Natural killer cell (primary cell): ENCODE measurements around the gene DDX21. TPM values are rescaled to one million over a fixed set of nuclear protein-coding genes. Genes with fewer than 3 reads are reported as not detected.

Source experiments
- ATAC-seq, 3 donors: fragments of 150-1000 bp in 2 of 3; fragments of 200-7000 bp in 1 of 3; cut with Tn5 transposase; 1 replicate in 1 of 3; 2 replicates in 2 of 3; pipeline ENCODE4 v1.10.0; 2021; ENCODE audit warnings: mild to moderate bottlenecking in 2 of 3, moderate library complexity in 2 of 3
- DNase-seq, 2 donors: peaks; one replicate each; pipeline versions ENCODE4 v3.0.0 to v3.0.0-alpha.2; 2013 to 2021; ENCODE audit warnings: mixed read lengths in 1 of 2
- H3K27ac ChIP-seq: one replicate; pipeline ENCODE4 v1.5.1; 2013; ENCODE audit warnings: mild to moderate bottlenecking, low read length
- H3K27me3 ChIP-seq: one replicate; pipeline ENCODE4 v1.6.1; 2013; ENCODE audit warnings: low read length; ENCODE audit not compliant: control insufficient read depth, insufficient read depth
- H3K36me3 ChIP-seq: one replicate; pipeline ENCODE4 v1.6.1; 2013; ENCODE audit warnings: low read length; ENCODE audit not compliant: control insufficient read depth, insufficient read depth
- H3K4me1 ChIP-seq: one replicate; pipeline ENCODE4 v1.6.1; 2013; ENCODE audit warnings: low read length; ENCODE audit not compliant: control insufficient read depth, insufficient read depth
- H3K4me3 ChIP-seq: one replicate; pipeline ENCODE4 v1.5.1; 2013; ENCODE audit warnings: low read length
- H3K9me3 ChIP-seq: one replicate; pipeline ENCODE4 v1.6.1; 2013; ENCODE audit warnings: low read length; ENCODE audit not compliant: control insufficient read depth, insufficient read depth
- H3K27ac Mint-ChIP-seq, 2 donors: one replicate each; pipeline ENCODE4 v1.8.0; 2022; ENCODE audit warnings: mild to moderate bottlenecking in 2 of 2, mixed read lengths in 2 of 2, moderate library complexity in 1 of 2
- H3K27me3 Mint-ChIP-seq, 2 donors: one replicate each; pipeline ENCODE4 v1.8.0; 2022; ENCODE audit warnings: low read depth in 2 of 2, mixed read lengths in 2 of 2
- H3K36me3 Mint-ChIP-seq: one replicate; pipeline ENCODE4 v1.8.0; 2022; ENCODE audit warnings: mixed read lengths
- H3K4me1 Mint-ChIP-seq, 2 donors: one replicate each; pipeline ENCODE4 v1.8.0; 2022; ENCODE audit warnings: mixed read lengths in 2 of 2
- H3K4me3 Mint-ChIP-seq: one replicate; pipeline ENCODE4 v1.8.0; 2022; ENCODE audit warnings: mild to moderate bottlenecking, moderate library complexity, mixed read lengths
- H3K9me3 Mint-ChIP-seq, 2 donors: one replicate each; pipeline ENCODE4 v1.8.0; 2022; ENCODE audit warnings: mixed read lengths in 2 of 2
- CTCF ChIP-seq: fragments of 200-600 bp; IDR thresholded peaks from one replicate; pipeline ENCODE4 v1.8.0; 2022; ENCODE audit warnings: antibody characterized with exemption
- WGBS: methylation state at CpG from one replicate; pipeline ENCODE4 v1.1.7; 2013; ENCODE audit warnings: missing lambda C conversion rate; ENCODE audit not compliant: insufficient coverage; 5-methylcytosine and 5-hydroxymethylcytosine counted together
- intact Hi-C: fragments of 100-400 bp; cut with micrococcal nuclease; formaldehyde crosslinking; loops from one replicate; pipeline ENCODE4 v1.14.2; 2022
- total RNA-seq, 4 donors: library from RNA; stranded (reverse); fragments of 120-200 nt in 1 of 4; gene quantifications; one replicate each; pipeline versions ENCODE4 v1.2.3 to v1.2.4, GENCODE V29; 2013 to 2022

DDX21 gene
- total RNA-seq, 3 donors from 2014 or later (not counting 1 experiment from before 2014, with no cell fraction given): 59.0 to 62.1 (median 59.8) TPM

GRCh38 chr10:68989317-68989990, 33.5 kb downstream of the DDX21 start:
- H3K4me3 ChIP-seq: peak overlapping the region; percentile 69
- Mint-ChIP-seq H3K27me3 (no peaks in the 10 kb centered on the region), H3K9me3 (no peaks in the 10 kb centered on the region), H3K4me3 (peak overlapping the region; percentile 99), H3K4me1 (peaks cover 43 to 45% of the 10 kb centered on the region in 2 donors), H3K27ac (peak overlapping the region; percentile 84 to 96), H3K36me3 (no peaks in the 10 kb centered on the region)
- 31% methylated on average over 22 of the region's 22 CpGs for WGBS
- no peaks in the 10 kb centered on the region for H3K27me3 ChIP-seq
- no peaks in the 10 kb centered on the region for H3K9me3 ChIP-seq
- peak in 1 of 2 donors; percentile 19 for DNase-seq
- H3K36me3 ChIP-seq: peaks cover under 1% of the 10 kb centered on the region
- peaks cover 20% of the 10 kb centered on the region for H3K4me1 ChIP-seq
- no peak for ATAC-seq
- no peak for TF ChIP-seq CTCF
- intact Hi-C loops: loop anchor here (5.0 kb wide), 1 partner anchor 403 kb away; no protein-coding TSS in a partner anchor
- H3K27ac ChIP-seq: peak overlapping the region; percentile 56

- Mint-ChIP-seq H3K4me3 (no peak overlapping the region), H3K9me3 (no peaks in the 10 kb centered on the region), H3K27ac (peak overlapping the region in 1 of 2 donors; percentile 4), H3K36me3 (no peaks in the 10 kb centered on the region), H3K4me1 (peaks cover 52 to 55% of the 10 kb centered on the region in 2 donors), H3K27me3 (no peaks in the 10 kb centered on the region)
- no peaks in the 10 kb centered on the region for H3K9me3 ChIP-seq
- intact Hi-C loops: no loop called here
- no peak for ATAC-seq
- H3K4me3 ChIP-seq: no peak overlapping the region
- no peak for TF ChIP-seq CTCF
- H3K36me3 ChIP-seq: no peaks in the 10 kb centered on the region
- no peak for DNase-seq
- peaks cover 20% of the 10 kb centered on the region for H3K4me1 ChIP-seq
- no peaks in the 10 kb centered on the region for H3K27me3 ChIP-seq
- WGBS: 68% methylated on average over 2 of the region's 2 CpGs
- no peak overlapping the region for H3K27ac ChIP-seq
These were observed 36.9 kb downstream of the DDX21 start for GRCh38 chr10:68992636-68993440.

- no peaks in the 10 kb centered on the region for H3K27me3 ChIP-seq
- Mint-ChIP-seq H3K27ac (no peak overlapping the region), H3K36me3 (no peaks in the 10 kb centered on the region), H3K9me3 (no peaks in the 10 kb centered on the region), H3K4me1 (peaks cover 21 to 22% of the 10 kb centered on the region in 2 donors), H3K27me3 (no peaks in the 10 kb centered on the region), H3K4me3 (no peak overlapping the region)
- H3K27ac ChIP-seq: no peak overlapping the region
- TF ChIP-seq CTCF: no peak
- DNase-seq (no peak), ATAC-seq (no peak)
- intact Hi-C loops: no loop called here
- peaks cover 11% of the 10 kb centered on the region for H3K36me3 ChIP-seq
- H3K4me3 ChIP-seq: no peak overlapping the region
- no peaks in the 10 kb centered on the region for H3K9me3 ChIP-seq
- 100% methylated on average over 2 of the region's 3 CpGs for WGBS
- no peaks in the 10 kb centered on the region for H3K4me1 ChIP-seq
These were observed 41.2 kb downstream of the DDX21 start for GRCh38 chr10:68997211-68997610.
